Activated T-cell treated with anti-CD3 and anti-CD28 coated beads for 4 hours (primary cell): ENCODE measurements around the gene TCAF1.

Experiments used
- DNase-seq: peaks from one replicate; pipeline ENCODE4 v3.0.0-alpha.2; 2020

The TCAF1 gene, protein sequence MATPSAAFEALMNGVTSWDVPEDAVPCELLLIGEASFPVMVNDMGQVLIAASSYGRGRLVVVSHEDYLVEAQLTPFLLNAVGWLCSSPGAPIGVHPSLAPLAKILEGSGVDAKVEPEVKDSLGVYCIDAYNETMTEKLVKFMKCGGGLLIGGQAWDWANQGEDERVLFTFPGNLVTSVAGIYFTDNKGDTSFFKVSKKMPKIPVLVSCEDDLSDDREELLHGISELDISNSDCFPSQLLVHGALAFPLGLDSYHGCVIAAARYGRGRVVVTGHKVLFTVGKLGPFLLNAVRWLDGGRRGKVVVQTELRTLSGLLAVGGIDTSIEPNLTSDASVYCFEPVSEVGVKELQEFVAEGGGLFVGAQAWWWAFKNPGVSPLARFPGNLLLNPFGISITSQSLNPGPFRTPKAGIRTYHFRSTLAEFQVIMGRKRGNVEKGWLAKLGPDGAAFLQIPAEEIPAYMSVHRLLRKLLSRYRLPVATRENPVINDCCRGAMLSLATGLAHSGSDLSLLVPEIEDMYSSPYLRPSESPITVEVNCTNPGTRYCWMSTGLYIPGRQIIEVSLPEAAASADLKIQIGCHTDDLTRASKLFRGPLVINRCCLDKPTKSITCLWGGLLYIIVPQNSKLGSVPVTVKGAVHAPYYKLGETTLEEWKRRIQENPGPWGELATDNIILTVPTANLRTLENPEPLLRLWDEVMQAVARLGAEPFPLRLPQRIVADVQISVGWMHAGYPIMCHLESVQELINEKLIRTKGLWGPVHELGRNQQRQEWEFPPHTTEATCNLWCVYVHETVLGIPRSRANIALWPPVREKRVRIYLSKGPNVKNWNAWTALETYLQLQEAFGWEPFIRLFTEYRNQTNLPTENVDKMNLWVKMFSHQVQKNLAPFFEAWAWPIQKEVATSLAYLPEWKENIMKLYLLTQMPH

DNA sequence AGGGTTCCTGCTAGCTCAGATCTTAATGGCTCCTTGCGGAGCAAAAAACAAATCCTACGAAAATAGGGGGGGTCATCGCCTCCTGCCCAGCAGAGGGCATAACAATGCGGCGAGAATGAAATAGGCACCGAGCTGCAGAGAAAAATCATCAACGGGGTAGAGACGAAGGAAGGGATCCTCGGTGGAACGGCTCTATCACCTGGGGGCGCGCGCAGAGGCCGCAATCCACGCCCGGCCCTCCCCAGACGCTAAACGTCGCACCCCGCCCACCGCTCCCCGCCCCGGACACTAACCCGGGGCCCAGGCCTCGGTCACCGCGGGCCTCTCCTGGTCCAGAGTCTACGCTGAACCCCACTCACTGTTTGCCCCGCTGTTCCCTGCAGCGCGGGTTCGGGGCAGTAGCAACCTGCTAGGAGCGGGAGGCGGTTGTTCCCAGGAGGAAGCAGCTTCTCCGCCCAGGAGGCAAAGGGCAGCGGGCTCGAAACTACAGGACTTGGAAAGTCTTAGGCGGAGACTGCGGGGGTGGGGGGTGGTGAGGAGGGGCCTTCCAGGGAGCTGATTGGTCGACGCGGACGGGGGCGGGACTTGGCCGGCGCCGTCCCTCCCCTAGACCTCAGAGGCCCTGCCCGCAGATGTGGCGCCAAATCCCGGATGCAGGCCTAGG is at the start of gene TCAF1:
Gene TCAF1 (minus strand): TSS at position 509 of the 664 bp plus-strand sequence. CDS start 25,568 bp downstream, outside the sequence.
- peak; percentile 90 for DNase-seq

DNA sequence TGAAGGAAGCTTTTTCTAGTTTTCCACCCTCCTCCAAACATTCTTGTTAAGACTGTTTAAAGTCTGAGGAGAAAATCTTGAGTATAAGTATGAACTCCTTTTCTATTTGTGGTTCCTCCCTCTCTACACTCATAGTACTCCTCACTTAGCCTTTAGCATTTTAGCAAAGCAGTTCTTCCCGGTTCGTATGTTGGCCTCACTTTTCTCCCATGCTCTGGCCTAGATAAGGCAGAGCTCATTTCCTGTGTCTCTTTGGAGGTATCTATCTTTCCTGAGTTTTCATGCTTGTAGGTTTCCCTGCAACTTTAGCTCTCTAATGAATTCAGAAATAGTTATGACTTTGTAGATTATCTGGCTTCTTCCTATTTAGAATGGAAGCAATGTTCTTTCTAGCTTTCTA is 46.8 kb upstream of the TCAF1 start:
- no peak for DNase-seq

DNA sequence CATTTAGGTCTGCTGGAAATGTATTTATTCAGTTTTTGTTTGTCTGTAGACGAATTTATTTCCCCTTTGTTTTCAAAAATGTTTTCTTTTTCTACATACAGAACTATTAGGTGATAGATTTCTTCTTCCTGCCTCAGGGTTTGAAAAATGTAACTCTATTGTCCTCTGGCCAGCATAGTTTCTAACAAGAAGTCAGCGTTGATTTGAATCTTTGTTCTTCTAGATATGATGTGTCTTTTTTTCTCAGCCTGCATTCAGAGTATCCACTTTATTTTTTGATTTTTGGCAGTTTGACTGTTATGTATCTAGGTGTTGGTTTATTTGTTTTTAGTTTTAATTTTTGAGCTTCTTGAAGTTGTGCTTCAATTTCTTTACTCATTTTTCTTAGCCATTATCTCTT is 45.1 kb upstream of the TCAF1 start:
- DNase-seq = no peak

DNA sequence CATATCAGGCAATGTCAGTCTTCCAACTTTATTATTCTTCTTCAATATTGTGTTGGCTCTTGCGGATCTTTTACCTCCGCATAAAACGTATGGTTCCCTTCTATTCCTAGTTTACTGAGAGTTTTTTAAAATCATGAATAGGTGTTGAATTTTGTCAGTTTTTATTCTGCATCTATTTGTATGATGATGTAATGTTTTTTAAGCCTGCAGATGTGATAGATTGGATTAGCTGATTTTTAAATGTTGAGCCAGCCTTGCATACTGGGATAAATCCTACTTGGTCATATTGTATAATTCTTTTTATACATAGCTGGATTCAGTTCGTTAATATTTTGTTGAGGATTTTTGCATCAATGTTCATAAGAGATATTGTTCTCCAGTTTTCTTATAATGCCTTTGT is 43.4 kb upstream of the TCAF1 start:
- DNase-seq = no peak

DNA sequence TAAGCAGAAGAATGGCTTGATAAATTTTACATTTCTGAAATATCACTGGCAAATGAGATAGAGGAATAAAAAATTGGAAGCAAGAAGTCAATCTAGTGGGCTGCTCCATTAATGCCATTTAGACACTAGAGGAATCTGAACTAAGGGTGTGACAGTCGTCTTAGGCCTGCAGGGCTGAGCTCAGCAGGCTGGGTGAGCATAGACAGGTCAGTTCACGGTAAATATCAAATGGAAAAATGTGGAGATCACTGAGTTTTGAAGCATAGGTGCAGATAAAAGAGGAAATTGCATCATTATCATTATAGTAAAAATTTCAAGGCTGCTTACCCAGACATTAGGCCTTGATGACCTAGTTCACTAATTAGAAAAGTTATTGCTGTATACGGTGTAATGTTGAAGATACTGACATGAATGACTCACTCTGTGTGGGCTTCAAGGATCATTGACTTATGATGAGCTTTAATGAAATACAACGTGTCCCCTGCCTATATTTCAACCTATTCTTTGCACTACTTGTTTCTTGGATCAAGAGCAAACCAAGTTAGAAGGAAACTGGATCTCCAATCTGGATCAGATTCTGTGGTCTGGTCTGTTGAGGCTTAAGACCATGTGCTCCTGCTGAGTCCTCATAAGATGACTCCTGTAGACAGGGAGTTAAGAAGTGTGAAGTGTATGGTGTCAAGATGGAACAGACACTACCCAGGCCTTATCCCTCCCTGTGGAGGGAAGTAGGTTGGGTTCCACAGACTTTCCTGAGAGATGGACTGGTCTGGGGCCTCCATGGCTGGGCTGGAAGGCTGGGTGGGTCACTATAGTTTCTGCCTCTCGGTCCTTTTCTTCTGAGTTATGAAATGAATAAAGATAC is 36.6 kb upstream of the TCAF1 start:
- no peak for DNase-seq

DNA sequence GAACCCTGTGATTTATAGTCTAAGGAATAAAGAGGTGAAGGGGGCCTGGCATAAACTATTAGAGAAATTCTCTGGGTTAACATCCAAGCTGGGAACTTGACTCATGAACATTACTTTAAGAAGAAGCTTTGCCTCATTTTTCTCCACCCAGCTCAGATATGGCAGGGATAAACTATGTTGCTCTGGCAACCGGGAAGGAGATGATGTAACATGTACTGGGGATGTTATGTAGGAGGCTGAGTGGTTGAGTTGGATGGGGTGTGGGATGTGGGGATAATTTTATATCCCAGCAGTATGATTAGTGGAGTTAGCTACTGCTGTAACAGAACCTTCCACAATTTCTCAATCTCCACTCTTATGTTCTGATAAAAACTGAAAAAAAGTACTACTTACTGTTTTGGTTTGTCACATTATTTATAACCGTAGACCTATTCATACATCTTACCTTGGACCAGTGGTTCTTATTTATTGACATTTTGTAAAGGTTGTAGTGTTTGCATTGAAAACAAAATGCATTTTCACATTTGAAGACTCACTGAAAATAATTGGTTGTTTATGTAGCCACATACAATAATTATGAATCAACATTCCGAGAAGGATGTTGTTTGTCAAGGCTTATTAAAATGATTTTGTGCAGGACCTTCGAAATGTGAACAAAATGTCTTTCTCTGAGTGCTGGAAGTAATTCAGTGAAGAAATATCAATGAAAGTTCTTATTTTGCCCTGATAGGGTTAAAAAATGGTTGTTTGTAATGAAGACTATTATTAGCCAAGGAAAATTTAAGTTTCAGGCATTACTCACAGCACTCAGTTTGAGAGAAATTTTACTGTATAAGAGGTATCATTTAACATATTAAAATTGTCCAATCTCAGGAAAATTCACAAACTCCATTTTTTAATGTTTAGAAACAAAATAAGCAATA is 34.4 kb upstream of the TCAF1 start:
- no peak for DNase-seq

DNA sequence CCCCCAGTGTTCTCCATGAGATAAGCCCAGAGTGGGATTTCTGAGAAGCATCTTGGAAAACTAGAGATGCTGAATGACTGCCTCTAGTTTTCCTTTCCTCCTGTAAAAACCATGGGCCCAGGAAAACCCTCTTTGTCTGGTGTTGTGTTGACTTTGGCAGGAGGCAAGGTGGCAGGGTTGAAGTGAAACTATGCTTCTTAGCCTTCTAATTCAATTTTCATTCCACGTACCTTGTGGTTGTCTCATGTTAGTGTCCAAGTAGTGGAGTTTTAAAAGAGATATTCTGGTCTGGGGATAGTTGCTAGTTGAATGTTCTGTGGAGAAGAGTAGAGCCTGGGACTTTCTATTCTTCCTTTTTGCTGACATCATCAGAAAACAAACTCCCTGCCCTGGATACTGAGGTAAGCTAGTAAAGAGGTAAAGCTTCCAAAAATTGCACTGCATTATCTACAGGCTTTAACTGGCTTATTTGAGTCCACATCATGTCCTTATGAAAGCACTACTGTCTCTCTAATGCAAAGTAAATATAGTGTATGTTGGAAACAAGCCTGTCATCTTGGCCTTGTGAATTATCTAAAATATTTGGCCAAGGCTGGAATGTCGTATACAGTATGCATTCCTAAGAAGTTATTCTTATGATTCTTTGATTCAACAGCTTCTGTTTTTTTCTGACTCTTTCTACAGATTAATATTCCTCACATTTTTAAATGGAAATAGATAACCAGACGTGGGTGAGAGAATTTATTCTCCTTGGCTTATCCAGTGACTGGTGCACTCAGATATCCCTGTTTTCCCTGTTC is 32.8 kb upstream of the TCAF1 start, which contains the start of gene OR2F2:
Gene OR2F2 (plus strand): TSS at position 708 of the 800 bp plus-strand sequence. CDS start 0 bp downstream, at position 708.
- no peak for DNase-seq

DNA sequence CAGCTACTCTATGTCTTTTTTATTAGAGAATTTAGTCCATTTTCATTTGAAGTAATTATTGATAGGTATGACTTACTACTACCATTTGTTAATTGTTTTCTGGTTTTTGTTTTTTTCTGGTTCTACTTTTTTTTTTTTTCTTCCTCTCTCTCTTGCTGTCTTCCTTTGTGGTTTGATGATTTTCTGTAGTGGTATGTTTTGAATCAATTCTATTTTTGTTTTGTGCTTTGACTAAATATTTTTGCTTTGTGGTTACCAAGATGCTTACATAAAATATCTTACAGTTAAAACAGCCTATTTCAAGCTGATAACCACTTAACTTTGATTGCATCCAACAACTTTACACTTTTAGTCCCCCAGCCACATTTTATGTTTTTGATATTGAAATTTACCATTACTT is 29.8 kb upstream of the TCAF1 start:
- DNase-seq = no peak

DNA sequence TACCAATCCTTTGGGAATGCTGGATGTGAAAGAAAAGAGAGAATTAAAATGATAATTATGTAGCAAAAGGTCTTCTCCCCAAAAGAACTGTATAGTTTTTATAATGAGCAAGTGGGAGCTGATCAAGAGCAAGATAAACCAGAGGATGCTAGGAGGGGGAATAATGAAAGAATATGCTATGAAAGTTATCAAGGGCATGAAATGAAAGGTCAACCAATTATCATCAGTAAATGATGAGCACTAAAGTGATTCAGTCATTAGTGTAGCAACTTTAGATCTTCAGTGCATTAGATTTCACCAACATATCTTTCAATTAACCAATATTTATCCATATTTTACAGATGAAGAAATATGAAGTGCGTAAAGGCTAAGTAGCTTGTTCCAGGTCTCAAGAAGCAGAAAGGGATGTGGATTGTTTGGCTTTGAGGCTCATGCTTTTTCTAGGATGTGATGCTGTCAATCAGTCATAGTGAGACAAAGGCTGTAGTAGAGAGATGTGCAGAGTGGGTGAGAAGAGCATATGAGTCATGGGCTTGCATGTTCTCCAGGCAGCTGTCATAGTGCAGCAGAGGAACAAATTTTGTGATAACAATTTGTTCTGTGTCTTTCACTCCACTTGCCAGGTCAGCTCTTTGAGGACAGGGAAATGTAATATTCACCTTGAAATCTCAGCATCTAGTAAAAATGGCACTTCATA is 27.4 kb upstream of the TCAF1 start:
- DNase-seq = no peak

DNA sequence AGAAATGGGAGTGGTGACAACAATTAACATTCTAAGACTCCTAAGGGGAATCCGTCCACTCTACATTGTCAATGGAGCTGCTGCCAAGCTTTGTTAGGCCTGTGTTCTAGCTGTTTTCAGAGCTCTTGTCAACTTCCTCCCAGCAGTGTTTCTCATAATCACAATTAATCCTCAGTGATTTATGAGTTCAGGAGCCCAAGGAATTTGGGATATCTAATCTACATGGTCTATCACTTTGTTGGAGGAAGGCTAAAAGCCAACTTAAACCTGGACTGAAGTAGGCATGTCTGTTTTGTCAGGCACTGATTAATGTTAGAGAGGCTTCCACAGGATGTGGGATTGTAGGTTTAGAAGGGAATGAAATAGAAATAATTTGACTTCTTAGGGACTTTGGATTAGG is 22.9 kb upstream of the TCAF1 start:
- no peak for DNase-seq

DNA sequence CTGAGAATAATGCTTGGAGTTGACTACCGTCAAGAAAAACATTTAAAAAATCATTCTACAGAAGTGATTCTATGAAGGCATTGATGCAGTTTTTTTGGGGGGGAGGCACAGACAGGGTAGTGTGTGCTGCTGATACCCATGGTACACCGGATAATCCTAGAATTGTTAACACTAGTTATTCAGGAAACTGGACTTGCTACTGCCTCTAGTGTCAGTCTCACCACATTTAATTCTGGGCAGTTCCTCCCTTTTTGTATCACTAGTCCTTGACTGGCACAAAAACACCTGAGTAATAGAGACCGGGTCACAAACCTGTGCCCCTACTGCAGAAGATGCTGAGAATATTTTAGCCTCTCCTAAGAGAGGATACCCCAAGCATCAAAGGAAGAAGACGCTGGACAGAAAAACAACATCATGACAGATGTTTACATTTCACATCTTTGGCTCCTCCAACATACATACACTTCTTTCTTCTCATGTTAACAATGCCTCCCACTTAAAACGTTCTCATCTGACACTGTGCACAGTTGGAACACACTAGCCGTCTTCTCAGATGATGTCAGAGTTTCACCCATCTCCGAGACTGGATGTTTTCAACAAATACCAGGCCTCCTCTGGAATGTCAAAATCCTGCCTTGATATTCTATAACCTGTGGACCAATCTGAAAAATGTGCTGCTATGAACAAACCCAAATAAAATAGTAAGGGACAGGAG is 13.1 kb upstream of the TCAF1 start:
- no peak for DNase-seq

DNA sequence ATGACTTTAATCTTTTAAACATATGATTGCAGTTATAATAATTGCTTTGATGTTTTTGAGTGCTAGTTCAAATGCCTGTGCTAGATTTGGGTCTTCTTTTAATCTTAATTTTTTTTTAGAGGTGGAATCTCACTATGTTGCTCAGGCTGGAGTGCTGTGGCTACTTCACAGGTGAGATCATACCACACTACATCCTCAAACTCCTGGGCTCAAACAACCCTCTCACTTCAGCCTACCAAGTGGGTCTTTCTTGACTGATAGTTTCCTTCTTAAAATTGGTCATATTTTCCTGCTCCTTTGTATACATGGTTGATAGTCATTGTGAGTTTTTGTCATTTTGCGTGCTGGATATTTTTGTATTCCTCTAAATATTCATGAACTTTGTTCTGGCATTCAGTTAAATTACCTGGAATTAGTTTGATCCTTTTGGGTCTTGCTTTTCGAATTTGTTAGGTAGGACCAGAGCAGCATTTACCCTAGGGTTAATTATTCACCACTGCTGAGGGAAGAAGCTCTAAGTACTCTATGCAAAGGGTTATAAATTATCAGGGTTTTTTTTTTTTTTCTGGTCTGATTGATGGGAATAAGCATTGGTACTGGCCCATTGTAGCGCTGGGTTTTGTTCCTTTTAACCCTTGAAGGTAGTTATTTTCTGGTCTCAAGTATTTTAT is 12.1 kb upstream of the TCAF1 start:
- DNase-seq = no peak

DNA sequence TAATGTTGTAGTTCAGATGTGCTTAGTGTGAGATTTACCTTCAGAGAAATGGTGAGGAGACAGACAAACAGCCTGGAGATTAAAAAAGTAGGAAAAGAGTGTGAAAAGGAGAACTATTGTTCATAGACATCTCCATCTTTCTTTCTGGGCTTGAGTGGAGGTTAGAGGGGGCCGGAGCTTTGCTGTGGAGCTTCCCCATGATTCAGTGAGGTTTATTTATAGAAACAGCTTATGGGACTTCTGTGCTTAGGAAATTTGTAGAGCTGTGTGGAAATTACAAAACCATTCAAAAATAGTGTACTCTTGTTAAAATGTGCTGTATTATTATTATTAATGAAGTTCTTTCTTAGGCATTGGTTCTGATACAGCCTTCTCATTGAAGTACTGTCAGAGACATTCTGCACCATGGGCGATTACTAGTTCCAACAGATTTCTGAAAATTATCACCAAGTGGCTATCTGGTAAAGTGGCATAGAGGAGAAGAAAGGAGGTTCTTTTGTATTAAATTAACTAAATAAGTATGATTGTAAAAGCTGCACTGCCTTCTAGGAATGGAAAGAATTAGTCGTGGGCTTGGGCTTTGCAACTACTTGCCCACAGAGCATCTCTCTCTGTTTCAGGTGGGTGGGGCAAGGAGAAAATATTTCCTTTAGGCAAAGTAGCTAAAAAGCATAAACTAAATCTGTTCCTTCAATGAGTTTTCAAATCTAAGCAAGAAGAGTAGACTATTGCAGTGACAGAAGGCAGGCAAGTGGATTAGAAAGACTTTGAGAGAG is 8.7 kb upstream of the TCAF1 start:
- no peak for DNase-seq

DNA sequence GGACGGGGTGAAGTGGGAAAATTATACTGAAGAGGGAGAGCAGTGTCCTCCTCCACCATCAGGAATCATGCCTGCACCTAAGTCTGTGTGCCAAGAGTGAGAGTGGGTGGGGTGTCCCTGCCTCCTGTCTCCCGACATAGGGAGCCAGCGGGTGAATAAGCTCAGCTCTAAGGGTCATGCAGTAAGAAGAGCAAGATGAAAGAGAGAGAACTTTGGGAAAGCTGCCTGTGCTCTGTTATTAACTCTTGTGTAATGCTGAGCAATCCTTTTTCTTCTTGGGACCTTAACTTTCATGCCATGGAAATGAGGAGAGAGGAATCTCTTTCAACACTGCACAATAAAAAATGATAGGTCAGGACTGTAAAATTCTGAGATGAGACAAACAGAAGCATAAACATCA is 7.9 kb upstream of the TCAF1 start:
- DNase-seq = no peak

DNA sequence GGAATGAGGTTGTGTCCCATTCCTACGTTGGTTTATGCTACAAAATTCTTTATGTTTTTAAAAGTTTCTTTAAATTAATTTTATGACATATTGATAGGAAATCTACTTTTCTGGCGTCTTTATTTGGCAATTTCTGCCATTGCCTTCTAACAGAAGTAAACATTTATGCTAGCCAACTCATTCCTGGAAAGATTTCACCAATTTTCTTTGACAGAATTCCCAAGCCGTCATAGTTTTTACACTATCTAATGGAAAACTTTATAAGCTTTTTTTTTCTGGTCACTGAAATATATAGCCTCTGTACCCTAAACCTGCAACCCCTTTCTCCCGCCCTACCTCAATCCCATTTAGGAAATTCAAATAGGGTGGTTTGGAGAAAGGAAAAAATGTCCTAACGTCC is 6.1 kb upstream of the TCAF1 start:
- no peak for DNase-seq

DNA sequence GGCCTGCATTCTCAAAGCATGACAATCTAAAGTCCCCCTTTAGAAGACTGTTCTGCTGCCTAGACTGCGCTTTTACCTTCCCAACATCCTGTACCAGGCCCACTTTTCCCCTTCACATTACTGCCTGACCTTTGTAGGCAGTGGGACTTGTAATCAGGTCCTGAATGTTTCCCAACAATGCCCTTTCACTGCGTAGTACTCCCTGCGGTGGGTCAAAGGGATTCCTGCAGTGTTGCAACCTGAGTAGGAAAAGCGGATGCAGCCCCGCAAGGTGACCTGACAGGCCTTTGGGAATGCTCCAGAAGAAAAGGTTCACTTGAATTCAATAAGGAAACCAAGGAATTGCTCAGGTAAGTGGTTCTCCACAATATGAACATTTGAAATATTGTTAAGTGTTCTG is 4.9 kb upstream of the TCAF1 start:
- no peak for DNase-seq

DNA sequence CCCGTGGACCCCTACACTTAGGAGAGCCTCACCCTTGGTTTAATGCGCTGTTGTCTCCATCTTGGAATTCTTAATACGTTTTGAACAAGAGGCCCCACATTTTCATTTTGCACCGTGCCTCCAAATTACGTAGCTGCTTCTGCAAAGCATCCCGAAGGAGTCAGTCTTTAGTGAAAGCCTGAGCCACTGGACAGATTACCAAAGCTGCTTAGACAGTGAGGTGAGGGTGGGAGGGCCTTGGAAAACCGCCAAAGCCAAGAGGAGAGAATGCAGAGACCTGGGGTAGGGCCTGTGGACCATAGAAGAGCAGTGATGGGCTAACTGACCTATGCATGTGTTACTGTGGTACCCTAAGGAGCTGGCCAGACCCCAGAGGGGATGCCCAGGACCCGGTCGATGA is 4.2 kb upstream of the TCAF1 start:
- no peak for DNase-seq

DNA sequence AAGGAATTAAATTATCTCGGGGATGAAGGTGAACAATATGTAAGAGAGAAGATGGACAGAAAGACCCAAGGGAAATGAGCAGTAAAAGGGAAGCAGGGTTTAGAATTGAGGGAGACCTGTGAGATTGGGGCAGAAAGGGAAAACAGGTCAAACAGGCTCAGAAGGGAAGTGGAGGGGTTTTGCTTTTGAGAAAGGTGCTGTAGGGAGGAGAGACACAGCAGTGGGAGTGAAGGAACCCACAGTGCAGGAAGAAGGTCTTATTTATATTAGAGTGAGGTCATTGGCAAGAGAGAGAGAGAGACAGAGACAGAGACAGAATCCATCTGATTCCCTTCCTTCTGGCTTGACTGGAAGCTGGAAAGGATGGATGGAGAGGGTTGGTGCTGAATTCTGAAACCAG is 3.5 kb upstream of the TCAF1 start:
- no peak for DNase-seq
